ENCODE data around the gene COL11A2.
A peak's percentile ranks its signal among the peaks of the same experiment; 100 is the strongest.

COL11A2 gene

GRCh38 chr6:33191383-33192104 is 723 bp downstream of the COL11A2 start:
- DNase-seq: no peak

- no peak for DNase-seq
These were observed 1.7 kb downstream of the COL11A2 start for GRCh38 chr6:33190504-33191107.

- no peak for DNase-seq
These were observed 2.4 kb downstream of the COL11A2 start for GRCh38 chr6:33189625-33190448.

GRCh38 chr6:33189164-33189563 is 3.1 kb downstream of the COL11A2 start:
- no peak for DNase-seq

- DNase-seq: no peak
These were observed 4.5 kb downstream of the COL11A2 start for GRCh38 chr6:33187809-33188208.

GRCh38 chr6:33185654-33186187 is 6.5 kb downstream of the COL11A2 start:
- no peak for DNase-seq

GRCh38 chr6:33185190-33185589 is 7.1 kb downstream of the COL11A2 start:
- no peak for DNase-seq

GRCh38 chr6:33183071-33183683 is 9.1 kb downstream of the COL11A2 start:
- no peak for DNase-seq

- no peak for DNase-seq
These were observed 11.1 kb downstream of the COL11A2 start for GRCh38 chr6:33181141-33181540.

- DNase-seq: no peak
These were observed 13.4 kb downstream of the COL11A2 start for GRCh38 chr6:33178755-33179475.

GRCh38 chr6:33177552-33178446 is 14.5 kb downstream of the COL11A2 start:
- no peak for DNase-seq

GRCh38 chr6:33176906-33177305 is 15.4 kb downstream of the COL11A2 start:
- no peak for DNase-seq

GRCh38 chr6:33175436-33176069 is 16.7 kb downstream of the COL11A2 start:
- peak; percentile 16 for DNase-seq

- DNase-seq: no peak
These were observed 17.5 kb downstream of the COL11A2 start for GRCh38 chr6:33174784-33175183.

GRCh38 chr6:33173535-33174180 is 18.6 kb downstream of the COL11A2 start:
- DNase-seq: no peak

GRCh38 chr6:33172688-33173534 is 19.4 kb downstream of the COL11A2 start:
- peak; percentile 25 for DNase-seq

GRCh38 chr6:33171880-33172687 is 20.2 kb downstream of the COL11A2 start:
- DNase-seq: no peak

Measured in NCI-H82 (cell line).